GM23248 (cell line): ENCODE results near the gene VSTM2B.

ENCODE experiments used
- EZH2 ChIP-seq: fragments of 200-600 bp; sonication (generic); IDR thresholded peaks from 2 replicates; pipeline ENCODE4 v1.6.1; 2018; ENCODE audit warnings: antibody characterized with exemption, mild to moderate bottlenecking; ENCODE audit not compliant: insufficient read depth, poor library complexity, severe bottlenecking
- EZH2phosphoT487 ChIP-seq: fragments of 200-600 bp; sonication (generic); IDR thresholded peaks from 2 replicates; pipeline ENCODE4 v1.6.1; 2018; ENCODE audit warnings: antibody characterized with exemption, moderate library complexity, mild to moderate bottlenecking, low read depth; ENCODE audit not compliant: insufficient read depth

GRCh38 chr19:29517412-29517811, 8.4 kb upstream of the VSTM2B start:
- TF ChIP-seq EZH2phosphoT487 (no peak), EZH2 (no peak)
